ENCODE measurements around the gene PLCL1. TPM values are rescaled to one million over a fixed set of nuclear protein-coding genes. Genes with fewer than 3 reads are reported as not detected.

The PLCL1 gene
- polyA plus RNA-seq, 1 donor from 2014 or later: 0.23 TPM

GRCh38 chr2:198084156-198084555 lies 279.8 kb downstream of the PLCL1 start:
- Mint-ChIP-seq H3K4me3 (no peak overlapping the region), H3K27ac (no peak overlapping the region), H3K9me3 (peaks cover 0 to 2% (median 0%) of the 10 kb centered on the region in 3 donors), H3K4me1 (no peaks in the 10 kb centered on the region), H3K36me3 (no peaks in the 10 kb centered on the region), H3K27me3 (peaks cover 5% of the 10 kb centered on the region)

- Mint-ChIP-seq H3K9me3 (no peaks in the 10 kb centered on the region), H3K36me3 (no peaks in the 10 kb centered on the region)
These were observed 291.6 kb downstream of the PLCL1 start for GRCh38 chr2:198096002-198096401.

GRCh38 chr2:198096965-198097364 lies 292.6 kb downstream of the PLCL1 start:
- no peaks in the 10 kb centered on the region for H3K36me3 Mint-ChIP-seq
- no peaks in the 10 kb centered on the region for H3K27me3 Mint-ChIP-seq
- H3K27ac Mint-ChIP-seq: no peak overlapping the region
- H3K4me3 Mint-ChIP-seq: no peak overlapping the region
- H3K9me3 Mint-ChIP-seq: no peaks in the 10 kb centered on the region
- H3K4me1 Mint-ChIP-seq: no peaks in the 10 kb centered on the region

More at GRCh38 chr2:198096002-198096401, 291.6 kb downstream of the PLCL1 start:
- H3K4me3 Mint-ChIP-seq: no peak overlapping the region
- H3K4me1 Mint-ChIP-seq: no peaks in the 10 kb centered on the region
- H3K27me3 Mint-ChIP-seq: no peaks in the 10 kb centered on the region
- H3K27ac Mint-ChIP-seq: no peak overlapping the region

- H3K27me3 Mint-ChIP-seq: no peaks in the 10 kb centered on the region
- H3K36me3 Mint-ChIP-seq: no peaks in the 10 kb centered on the region
These were observed 293.2 kb downstream of the PLCL1 start for GRCh38 chr2:198097630-198098029.

GRCh38 chr2:198098386-198098785 lies 294.0 kb downstream of the PLCL1 start:
- no peak overlapping the region for H3K27ac Mint-ChIP-seq

More at GRCh38 chr2:198097630-198098029, 293.2 kb downstream of the PLCL1 start:
- H3K4me1 Mint-ChIP-seq: no peaks in the 10 kb centered on the region
- H3K27ac Mint-ChIP-seq: no peak overlapping the region
- no peak overlapping the region for H3K4me3 Mint-ChIP-seq
- no peaks in the 10 kb centered on the region for H3K9me3 Mint-ChIP-seq

GRCh38 chr2:198098918-198099317 lies 294.5 kb downstream of the PLCL1 start:
- H3K9me3 Mint-ChIP-seq: no peaks in the 10 kb centered on the region
- no peak overlapping the region for H3K27ac Mint-ChIP-seq
- H3K4me1 Mint-ChIP-seq: no peaks in the 10 kb centered on the region
- no peaks in the 10 kb centered on the region for H3K36me3 Mint-ChIP-seq
- no peaks in the 10 kb centered on the region for H3K27me3 Mint-ChIP-seq
- no peak overlapping the region for H3K4me3 Mint-ChIP-seq

More at GRCh38 chr2:198098386-198098785, 294.0 kb downstream of the PLCL1 start:
- H3K4me1 Mint-ChIP-seq: no peaks in the 10 kb centered on the region
- H3K4me3 Mint-ChIP-seq: no peak overlapping the region
- H3K9me3 Mint-ChIP-seq: no peaks in the 10 kb centered on the region
- H3K27me3 Mint-ChIP-seq: no peaks in the 10 kb centered on the region
- no peaks in the 10 kb centered on the region for H3K36me3 Mint-ChIP-seq

- Mint-ChIP-seq H3K9me3 (peaks cover 0 to 13% (median 0%) of the 10 kb centered on the region in 3 donors), H3K36me3 (no peaks in the 10 kb centered on the region), H3K27ac (no peak overlapping the region), H3K4me1 (no peaks in the 10 kb centered on the region), H3K27me3 (no peaks in the 10 kb centered on the region), H3K4me3 (no peak overlapping the region)
These were observed 296.0 kb downstream of the PLCL1 start for GRCh38 chr2:198100346-198100745.

GRCh38 chr2:198101688-198102087 lies 297.3 kb downstream of the PLCL1 start:
- no peaks in the 10 kb centered on the region for H3K27me3 Mint-ChIP-seq
- H3K4me1 Mint-ChIP-seq: no peaks in the 10 kb centered on the region
- H3K27ac Mint-ChIP-seq: no peak overlapping the region
- no peak overlapping the region for H3K4me3 Mint-ChIP-seq
- H3K36me3 Mint-ChIP-seq: no peaks in the 10 kb centered on the region
- peaks cover 0 to 14% (median 0%) of the 10 kb centered on the region in 3 donors for H3K9me3 Mint-ChIP-seq

GRCh38 chr2:198102120-198102519 lies 297.7 kb downstream of the PLCL1 start:
- Mint-ChIP-seq H3K4me1 (no peaks in the 10 kb centered on the region), H3K9me3 (peaks cover 0 to 14% (median 0%) of the 10 kb centered on the region in 3 donors), H3K36me3 (no peaks in the 10 kb centered on the region), H3K27ac (no peak overlapping the region), H3K4me3 (no peak overlapping the region), H3K27me3 (no peaks in the 10 kb centered on the region)

GRCh38 chr2:198102856-198103255 lies 298.5 kb downstream of the PLCL1 start:
- Mint-ChIP-seq H3K4me1 (no peaks in the 10 kb centered on the region), H3K4me3 (no peak overlapping the region), H3K36me3 (no peaks in the 10 kb centered on the region), H3K27me3 (no peaks in the 10 kb centered on the region), H3K9me3 (peaks cover 0 to 14% (median 0%) of the 10 kb centered on the region in 3 donors), H3K27ac (no peak overlapping the region)

GRCh38 chr2:198106621-198107385 lies 302.4 kb downstream of the PLCL1 start:
- no peak overlapping the region for H3K27ac Mint-ChIP-seq
- no peaks in the 10 kb centered on the region for H3K4me1 Mint-ChIP-seq
- H3K4me3 Mint-ChIP-seq: no peak overlapping the region
- peaks cover 0 to 14% (median 0%) of the 10 kb centered on the region in 3 donors for H3K9me3 Mint-ChIP-seq
- peaks cover 1% of the 10 kb centered on the region for H3K27me3 Mint-ChIP-seq
- H3K36me3 Mint-ChIP-seq: no peaks in the 10 kb centered on the region

GRCh38 chr2:198113316-198113715 lies 308.9 kb downstream of the PLCL1 start:
- H3K36me3 Mint-ChIP-seq: no peaks in the 10 kb centered on the region
- no peaks in the 10 kb centered on the region for H3K4me1 Mint-ChIP-seq
- H3K4me3 Mint-ChIP-seq: no peak overlapping the region
- peaks cover 3% of the 10 kb centered on the region for H3K27me3 Mint-ChIP-seq
- H3K27ac Mint-ChIP-seq: no peak overlapping the region
- no peaks in the 10 kb centered on the region for H3K9me3 Mint-ChIP-seq

- H3K27ac Mint-ChIP-seq: no peak overlapping the region
- peaks cover 3% of the 10 kb centered on the region for H3K27me3 Mint-ChIP-seq
- no peaks in the 10 kb centered on the region for H3K9me3 Mint-ChIP-seq
- H3K4me3 Mint-ChIP-seq: no peak overlapping the region
- H3K36me3 Mint-ChIP-seq: no peaks in the 10 kb centered on the region
- no peaks in the 10 kb centered on the region for H3K4me1 Mint-ChIP-seq
These were observed 309.7 kb downstream of the PLCL1 start for GRCh38 chr2:198114064-198114463.

GRCh38 chr2:198115201-198115600 lies 310.8 kb downstream of the PLCL1 start:
- no peaks in the 10 kb centered on the region for H3K9me3 Mint-ChIP-seq
- no peaks in the 10 kb centered on the region for H3K4me1 Mint-ChIP-seq
- H3K4me3 Mint-ChIP-seq: no peak overlapping the region
- peak overlapping the region in 1 of 3 donors; percentile 53 for H3K27ac Mint-ChIP-seq
- H3K36me3 Mint-ChIP-seq: no peaks in the 10 kb centered on the region
- peaks cover 3% of the 10 kb centered on the region for H3K27me3 Mint-ChIP-seq

GRCh38 chr2:198116756-198117155 lies 312.4 kb downstream of the PLCL1 start:
- no peak overlapping the region for H3K27ac Mint-ChIP-seq
- peaks cover 0 to 7% (median 4%) of the 10 kb centered on the region in 3 donors for H3K9me3 Mint-ChIP-seq
- no peak overlapping the region for H3K4me3 Mint-ChIP-seq
- peaks cover 2% of the 10 kb centered on the region for H3K27me3 Mint-ChIP-seq
- no peaks in the 10 kb centered on the region for H3K36me3 Mint-ChIP-seq
- H3K4me1 Mint-ChIP-seq: no peaks in the 10 kb centered on the region

- no peaks in the 10 kb centered on the region for H3K4me1 Mint-ChIP-seq
- peaks cover 0 to 7% (median 4%) of the 10 kb centered on the region in 3 donors for H3K9me3 Mint-ChIP-seq
- H3K36me3 Mint-ChIP-seq: no peaks in the 10 kb centered on the region
- no peak overlapping the region for H3K4me3 Mint-ChIP-seq
- H3K27ac Mint-ChIP-seq: no peak overlapping the region
- peaks cover 2% of the 10 kb centered on the region for H3K27me3 Mint-ChIP-seq
These were observed 313.1 kb downstream of the PLCL1 start for GRCh38 chr2:198117406-198118041.
